ENCODE results near the gene XPC. TPM values are rescaled to one million over a fixed set of nuclear protein-coding genes. Genes with fewer than 3 reads are reported as not detected.
"Not testable (repeated sequence)": the region's sequence is repeated elsewhere in the genome, so short reads cannot be mapped to it uniquely, and the experiment has no call there.

The XPC gene
- total RNA-seq, 1 experiment from 2014 or later = 8.2 TPM

GRCh38 chr3:14133188-14133800 is 45.1 kb downstream of the XPC start:
- no peak for DNase-seq (ENCODE audit: low read depth)

DNA sequence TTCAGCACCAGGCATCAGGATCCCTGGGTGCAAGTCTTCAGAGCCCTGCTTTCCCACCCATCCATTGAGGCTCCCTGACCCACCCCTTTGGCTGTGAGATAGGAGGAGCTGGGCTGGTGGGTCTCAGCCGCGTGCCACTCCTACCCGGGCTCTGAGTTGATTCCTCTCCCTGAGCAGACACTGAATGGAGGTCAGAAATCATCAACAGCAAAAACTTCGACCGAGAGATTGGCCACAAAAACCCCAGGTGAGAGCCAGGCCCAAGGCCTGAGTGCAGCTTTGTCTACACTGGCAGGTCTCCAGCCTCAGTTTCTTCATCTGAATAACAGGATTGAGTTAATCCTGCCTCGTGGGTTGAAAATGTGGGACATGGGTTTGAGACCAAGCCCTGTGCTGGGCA is 45.7 kb downstream of the XPC start:
- DNase-seq (ENCODE audit: low read depth) = no peak

DNA sequence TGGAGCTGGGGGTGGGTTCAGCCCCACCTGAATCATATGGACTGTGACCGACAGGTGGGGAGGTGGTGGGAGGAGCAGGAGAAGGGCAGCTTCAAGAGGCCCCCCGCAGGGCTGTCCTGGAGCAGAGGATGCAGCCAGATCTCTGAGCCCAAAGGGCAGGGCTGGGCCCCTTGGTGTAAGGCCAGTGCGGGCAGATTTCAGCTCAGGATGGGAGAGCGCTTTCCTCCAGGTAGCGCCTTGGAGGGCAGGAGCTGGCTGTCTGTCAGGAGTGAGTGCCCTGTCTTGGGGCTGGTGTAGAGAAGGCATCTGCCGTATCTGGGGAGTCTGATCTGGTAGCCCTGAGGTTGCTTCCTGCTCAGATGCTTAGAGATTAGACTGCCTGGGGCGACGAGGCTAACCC is 46.3 kb downstream of the XPC start:
- no peak for DNase-seq (ENCODE audit: low read depth)

DNA sequence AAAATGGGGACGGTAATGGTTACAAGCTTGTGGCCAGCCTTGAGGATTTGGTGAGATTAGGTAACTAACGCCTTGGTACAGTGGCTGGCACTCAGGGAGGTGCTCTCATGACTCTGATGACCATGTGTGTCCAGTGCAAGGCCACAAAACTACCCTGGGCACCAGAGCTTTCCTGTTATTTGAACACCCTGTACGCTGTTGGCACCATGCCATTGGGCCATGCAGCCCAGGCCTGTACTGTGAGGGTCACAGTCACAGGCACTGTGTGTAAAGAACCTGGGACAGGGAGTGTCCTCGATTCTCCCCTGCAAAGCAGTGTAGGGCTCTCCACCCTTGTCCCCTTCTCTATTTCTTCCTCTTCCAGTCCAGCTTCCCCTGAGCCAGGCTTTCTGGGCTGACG is 47.3 kb downstream of the XPC start:
- DNase-seq (ENCODE audit: low read depth) = no peak

GRCh38 chr3:14130707-14131106 is 47.7 kb downstream of the XPC start:
- DNase-seq (ENCODE audit: low read depth) = no peak

DNA sequence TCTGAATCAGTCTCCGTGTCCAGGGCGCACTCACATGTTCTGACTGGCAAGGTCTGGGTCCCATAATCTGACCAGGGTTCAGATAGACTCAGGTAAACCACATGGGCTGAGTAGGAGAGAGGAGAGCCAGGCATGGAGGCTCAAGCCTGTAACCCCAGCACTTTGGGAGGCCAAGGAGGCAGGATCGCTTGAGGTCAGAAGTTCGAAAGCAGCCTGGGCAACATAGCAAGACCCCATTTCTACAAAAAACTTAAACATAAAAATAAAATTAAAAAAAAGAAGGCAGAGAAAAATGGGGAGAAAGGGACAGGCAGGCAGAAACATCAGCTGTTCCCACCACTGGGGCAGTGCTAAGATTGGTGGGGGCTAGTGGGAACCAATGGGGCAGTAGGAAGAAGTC is 48.2 kb downstream of the XPC start:
- no peak for DNase-seq (ENCODE audit: low read depth)

GRCh38 chr3:14129296-14129695 is 49.1 kb downstream of the XPC start:
- DNase-seq (ENCODE audit: low read depth) = no peak

DNA sequence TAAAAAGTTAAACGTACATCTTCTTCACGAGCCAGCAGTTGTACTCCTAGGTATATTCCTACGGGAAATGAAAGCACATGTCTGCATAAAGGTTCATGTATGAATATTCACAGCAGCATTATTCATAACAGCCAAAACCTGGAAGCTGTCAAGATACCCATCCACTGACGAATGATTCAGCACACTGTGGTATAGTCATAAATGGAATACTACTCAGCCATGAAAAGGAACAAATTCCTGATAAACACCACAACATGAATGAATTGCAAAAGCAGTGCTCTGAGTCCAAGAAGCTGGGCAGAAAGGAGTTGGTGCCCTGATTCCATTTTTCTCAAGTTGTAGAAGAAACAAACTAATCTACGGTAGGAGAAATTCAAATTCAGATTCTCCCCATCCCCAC is 49.7 kb downstream of the XPC start:
- DNase-seq (ENCODE audit: low read depth) = no peak

DNA sequence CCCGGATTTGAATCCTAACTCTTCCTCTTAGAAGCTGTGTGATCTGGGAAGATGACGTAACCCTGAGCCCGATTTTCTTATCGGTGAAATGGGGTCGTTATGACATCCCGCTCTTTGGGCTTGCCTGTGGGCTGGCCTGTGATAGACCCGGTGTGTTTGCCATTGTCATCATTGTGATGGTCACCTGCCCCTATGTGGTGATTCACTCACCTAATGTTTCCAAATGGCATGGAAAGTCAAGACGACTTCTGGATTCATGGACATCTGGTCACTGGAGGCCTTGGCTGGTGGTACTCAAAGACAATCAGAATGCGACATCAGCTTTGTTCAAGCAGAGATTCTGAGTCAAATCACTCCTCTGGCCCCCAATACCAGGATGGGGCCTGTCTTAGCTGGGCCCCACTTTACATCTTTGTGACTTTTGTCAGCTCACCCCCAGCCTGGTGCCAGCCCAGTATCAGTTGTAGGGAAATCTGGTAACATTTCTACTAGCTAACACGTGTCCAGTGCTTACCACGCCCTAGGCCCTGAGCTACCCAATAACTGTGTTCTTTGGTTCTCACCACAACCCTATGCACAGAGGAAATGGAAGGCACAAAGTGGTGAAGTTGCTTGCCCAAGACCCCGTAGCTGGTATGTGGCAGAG is 50.8 kb downstream of the XPC start:
- no peak for DNase-seq (ENCODE audit: low read depth)

- no peak for DNase-seq (ENCODE audit: low read depth)
These were observed 51.4 kb downstream of the XPC start for GRCh38 chr3:14126887-14127505.

- no peak for DNase-seq (ENCODE audit: low read depth)
These were observed 52.1 kb downstream of the XPC start for GRCh38 chr3:14126017-14126886.

- peak; percentile 87 for DNase-seq (ENCODE audit: low read depth)
These were observed 53.0 kb downstream of the XPC start for GRCh38 chr3:14125193-14126016.

GRCh38 chr3:14124615-14125192 is 53.7 kb downstream of the XPC start, which contains the start of the genes CHCHD4 and TMEM43:
CHCHD4 (minus strand) TSS chr3:14124870; CDS start chr3:14124676, 194 bp downstream.
TMEM43 (plus strand) TSS chr3:14125052; CDS start chr3:14125194, 142 bp downstream.
- peak; percentile 97 for DNase-seq (ENCODE audit: low read depth)

- DNase-seq (ENCODE audit: low read depth) = peak; percentile 65
These were observed 54.2 kb downstream of the XPC start for GRCh38 chr3:14124223-14124614.

DNA sequence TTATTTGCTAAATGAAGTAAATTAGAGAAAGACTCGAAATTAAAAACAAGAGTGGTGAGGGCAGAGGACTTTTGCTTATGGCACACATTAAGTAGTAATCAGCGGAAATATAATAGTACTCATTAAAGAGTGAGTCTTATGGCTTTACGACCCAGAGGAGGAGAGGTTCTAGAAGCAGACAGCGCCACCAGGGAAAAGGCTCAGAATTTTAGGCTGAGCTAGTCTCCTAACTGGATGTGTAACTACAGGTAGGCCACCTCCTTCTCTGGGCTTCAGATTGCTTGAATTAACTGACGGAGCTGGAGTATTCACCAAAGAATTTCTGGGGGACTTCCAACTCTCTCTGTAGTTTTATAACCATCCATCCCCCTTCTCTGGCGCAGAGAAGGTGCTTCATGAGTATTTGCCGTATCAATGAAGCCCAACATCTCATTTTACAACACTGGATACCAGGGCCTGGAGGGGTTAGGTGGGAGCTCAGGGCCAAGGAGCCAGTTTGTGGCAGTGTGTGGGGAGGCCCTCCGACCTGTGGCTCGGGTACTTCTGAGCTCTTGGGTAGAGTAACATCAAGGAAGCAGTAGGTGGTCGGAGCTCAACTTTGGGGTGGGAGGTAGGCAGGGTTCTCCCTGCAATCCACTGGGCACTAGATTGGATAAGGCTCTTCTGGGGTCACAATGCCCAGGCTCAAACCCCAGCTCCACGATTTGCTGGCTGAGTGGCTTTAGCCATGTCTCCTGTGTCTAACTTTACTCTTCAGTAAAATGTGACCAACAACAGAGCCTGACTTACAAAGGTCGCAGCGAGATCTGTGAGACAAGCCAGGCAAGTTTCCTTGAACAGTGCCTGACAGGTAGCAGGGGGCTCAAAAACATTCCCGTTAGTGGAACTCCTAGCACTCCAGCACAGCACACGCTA is 54.8 kb downstream of the XPC start:
- DNase-seq (ENCODE audit: low read depth) = no peak

DNA sequence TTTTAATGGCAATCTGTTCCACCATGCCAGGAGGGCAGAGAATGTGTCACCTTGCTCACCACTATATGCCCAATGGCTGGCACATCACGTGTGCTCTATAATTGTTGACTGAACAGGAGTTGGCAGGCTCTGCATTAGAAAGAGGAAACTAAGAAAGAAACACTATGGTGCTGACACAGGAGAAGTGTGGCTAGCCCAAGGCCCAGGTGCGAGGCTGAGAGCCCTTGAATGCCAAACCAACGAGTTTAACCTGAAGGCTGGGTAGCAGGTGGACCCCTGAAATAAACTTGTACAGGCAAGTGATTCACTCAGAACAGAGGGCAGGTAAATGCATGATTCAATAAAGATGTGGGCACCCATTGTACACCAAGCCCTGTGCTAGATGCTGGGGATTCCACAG is 56.1 kb downstream of the XPC start:
- no peak for DNase-seq (ENCODE audit: low read depth)

DNA sequence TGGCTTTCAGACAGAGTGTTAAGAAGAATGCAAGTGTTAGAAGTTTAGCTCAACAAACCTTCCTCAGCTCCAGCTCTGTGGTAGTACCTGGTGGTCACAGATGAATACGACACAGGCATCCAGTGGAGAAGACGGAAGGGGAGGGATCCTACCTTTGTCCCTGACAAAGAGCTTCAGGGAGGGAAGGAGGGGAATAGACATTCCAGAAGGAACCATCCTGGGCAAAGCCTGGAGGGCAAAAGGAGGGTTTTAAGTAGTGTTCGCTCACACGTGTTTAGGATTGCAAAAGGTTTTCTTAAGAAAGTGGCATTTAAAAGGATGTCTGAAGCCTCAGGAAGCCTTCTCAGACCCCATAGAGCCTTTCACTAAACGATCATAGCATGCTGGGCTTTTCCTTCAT is 56.5 kb downstream of the XPC start:
- no peak for DNase-seq (ENCODE audit: low read depth)

GRCh38 chr3:14120921-14121448 is 57.4 kb downstream of the XPC start:
- not testable (repeated sequence) for DNase-seq (ENCODE audit: low read depth)

DNA sequence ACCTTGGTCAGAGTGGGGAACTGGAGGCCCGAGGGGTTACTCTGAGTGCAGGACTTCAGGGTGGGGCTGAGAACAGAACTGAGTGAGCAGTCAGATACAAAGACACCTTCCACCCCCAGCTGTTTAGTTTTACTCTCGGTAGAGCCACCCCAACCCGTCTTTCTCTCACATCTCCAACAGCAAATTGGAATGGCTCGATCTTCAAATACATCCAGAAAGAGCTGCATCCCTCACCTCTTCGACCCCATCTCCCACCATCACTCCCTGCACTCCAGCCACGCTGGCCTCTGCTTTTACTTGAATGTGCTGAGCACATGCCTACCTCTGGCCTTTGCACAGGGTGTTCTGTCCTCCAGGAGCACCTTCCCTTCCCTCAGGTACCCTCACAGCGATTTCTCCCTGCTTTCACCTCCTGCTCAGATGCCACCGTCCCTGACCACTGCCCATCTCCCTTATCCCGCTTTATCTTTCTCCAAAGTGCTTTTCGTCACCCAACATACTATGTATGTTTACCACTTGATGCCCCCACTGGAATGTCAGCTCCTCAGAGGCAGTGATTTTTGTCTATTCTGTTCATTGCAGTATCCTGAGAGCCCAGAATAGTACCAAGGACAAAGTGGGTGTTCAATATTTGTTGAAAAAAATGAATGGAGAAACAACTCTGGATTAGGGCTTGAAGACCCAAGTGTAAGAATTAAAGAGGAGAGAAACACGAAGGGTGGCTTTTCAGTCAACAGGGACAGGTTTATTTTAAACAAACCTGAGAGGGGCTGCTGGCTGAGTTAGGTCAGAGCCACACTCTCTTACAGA is 58.1 kb downstream of the XPC start:
- no peak for DNase-seq (ENCODE audit: low read depth)
